NCI-H446 (cell line): ENCODE results near the gene TBL3.
"Not testable (repeated sequence)": the region's sequence is repeated elsewhere in the genome, so short reads cannot be mapped to it uniquely, and the experiment has no call there.

Source experiments
- DNase-seq, 2 experiments: peaks; one replicate each; lab custom pipeline; 2025; lab: John Stamatoyannopoulos, UW

TBL3 gene

GRCh38 chr16:2001035-2001434 lies 29.2 kb downstream of the TBL3 start:
- DNase-seq: no peak

DNA sequence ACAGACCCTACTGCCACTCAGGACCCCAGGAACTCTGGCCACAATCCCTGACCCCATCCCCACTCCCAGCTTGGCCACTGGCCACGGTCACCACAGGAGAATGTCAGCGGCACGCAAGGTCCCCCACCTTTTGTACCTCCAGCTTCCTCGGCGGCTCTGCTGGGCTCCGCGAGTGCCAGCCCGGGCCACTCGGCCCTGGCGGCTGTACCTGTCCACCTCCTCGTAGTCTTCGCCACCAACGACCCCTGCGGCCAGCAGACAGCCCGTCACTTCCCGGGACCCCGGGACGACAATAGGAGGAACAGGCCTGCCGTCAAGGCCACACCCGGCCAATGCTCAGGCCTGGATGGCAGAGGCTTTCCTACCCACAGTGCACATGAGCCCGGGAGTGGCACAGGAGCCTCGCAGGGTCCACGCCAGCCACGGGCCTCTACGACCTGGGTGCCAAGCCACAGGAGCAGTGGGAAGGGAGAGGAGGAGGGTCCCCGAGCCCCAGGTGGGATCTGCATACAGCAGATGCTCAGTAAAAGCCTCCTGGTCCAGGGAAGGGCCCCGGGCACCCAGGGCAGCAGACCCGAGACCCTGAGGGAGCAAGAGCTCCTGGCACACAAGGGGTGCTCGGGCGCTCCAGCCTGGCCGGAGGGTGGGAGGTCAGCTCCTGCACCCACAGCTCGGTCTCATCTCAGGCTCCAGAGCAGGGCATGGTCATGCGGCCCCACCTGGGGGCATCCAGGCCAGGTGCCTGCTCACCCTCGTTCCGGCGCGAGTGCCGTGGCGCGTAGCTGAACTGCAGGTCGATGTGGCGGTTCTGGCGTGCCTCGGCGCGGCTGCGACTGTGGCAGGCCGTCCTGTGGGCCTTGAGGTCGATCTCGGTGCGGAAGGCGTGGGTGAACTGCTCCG lies 29.9 kb downstream of the TBL3 start:
- DNase-seq: no peak

DNA sequence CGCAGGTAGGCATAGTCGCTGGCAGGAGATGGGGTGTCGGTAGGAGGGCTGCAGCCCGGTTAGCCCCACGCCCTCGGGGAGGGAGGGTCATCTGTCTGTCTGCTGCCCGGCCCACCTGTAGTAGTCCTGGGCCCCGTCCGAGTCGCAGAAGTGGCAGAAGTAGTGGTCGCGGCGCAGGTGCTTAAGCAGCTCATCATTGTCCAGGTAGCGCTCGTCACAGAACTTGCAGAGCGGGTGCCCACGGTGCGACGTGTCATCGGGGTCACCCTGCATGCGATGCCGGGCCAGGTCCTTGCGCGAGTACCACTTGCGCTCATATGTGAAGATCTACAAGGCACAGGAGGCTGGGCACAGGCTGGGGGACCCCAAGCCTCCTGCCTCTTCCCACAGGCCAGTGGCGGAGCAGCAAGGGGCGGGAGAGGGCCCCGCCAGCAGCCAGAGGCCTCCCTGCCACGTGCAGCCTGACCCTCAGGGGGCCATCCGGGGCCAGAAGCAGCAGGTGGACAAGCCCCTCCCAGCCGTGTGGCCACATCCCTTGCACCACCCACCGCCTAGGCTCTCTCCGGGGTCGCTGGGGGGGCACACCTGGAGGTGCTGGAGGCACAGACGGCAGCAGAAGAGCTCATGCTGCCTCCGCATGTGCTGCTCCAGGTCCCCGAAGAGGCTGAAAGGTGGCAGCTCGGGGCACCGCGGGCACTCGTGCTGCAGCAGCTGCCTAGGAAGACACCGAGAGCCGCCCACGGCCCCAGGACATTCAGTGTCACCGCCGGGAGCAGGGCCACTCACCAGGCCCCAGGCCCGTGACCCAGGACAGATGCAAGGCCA lies 30.8 kb downstream of the TBL3 start:
- DNase-seq: no peak

- no peak for DNase-seq
These were observed 31.5 kb downstream of the TBL3 start for GRCh38 chr16:2003231-2003826.

DNA sequence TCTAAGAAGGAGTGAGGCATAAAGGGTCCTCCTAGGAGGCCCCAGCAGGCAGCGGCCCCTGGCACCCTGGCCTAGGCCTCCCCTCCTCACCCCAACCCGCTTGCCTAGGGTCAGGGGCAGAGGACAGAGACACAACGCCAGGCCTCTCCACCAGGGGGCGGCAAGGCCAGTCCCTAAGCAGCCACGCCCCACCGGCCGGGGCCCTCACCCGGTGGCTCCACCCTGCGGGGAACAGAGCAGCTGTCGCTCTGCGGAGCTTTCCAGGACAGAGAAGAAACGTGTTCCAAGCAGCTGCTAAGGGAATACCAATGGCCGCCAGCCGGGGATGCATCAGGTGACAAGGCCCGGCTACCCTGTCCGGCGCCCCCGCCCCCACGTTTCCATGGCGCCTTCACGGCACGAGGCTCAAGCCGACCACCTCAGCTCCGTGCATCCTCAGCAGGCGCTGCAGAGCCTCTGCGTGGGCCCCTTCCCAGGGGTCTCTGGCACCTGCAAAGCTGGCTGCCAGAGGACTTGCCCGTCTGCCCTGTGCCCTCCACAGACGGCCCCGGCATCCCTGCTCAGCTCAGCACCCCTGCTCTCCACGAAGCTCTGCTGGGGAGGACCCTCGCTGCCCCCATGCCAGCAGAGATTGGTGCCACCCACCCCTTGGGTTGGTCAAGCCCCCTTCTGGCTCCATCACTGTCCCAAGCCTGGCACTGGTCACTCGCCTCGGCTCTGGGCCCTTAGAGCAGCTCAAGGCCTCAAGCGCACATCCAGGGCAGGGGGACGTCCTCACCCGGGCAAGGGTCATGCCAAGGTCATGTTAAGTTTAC lies 32.2 kb downstream of the TBL3 start:
- DNase-seq: peak; percentile 88 to 95

DNA sequence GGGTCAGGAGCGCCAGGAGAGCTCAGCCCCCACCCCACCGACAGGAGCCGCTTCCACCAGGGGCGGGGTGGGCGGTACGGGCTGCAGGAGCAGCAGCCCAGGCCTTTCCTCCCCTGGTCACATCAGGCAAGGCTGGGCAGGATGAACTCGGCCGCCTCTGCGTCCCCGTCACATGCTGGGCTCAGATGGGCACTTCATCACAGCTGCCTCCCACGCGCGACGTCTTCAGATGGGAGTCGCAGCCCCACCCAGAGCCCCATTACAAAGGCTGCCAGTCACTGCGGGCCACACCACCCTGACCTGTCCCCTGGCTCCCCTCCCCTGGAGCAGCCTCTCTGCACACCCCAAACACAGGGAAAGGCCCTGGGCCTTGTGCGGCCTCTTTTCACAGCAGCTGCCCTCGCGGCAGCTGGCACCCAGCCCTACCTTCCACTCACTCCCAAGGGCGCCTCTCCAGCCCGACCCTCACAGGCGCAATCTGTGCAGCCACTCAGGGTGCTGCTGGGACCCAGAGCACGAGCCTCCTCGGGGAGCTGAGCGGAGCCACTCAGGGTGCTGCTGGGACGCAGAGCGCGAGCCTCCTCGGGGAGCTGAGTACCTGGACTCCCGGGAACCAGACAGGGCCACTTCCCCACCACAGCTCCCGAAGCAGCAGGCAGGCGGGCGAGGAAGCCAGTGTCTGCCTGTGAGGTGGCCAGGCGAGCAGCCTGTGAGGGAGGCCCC lies 33.1 kb downstream of the TBL3 start:
- no peak for DNase-seq

DNA sequence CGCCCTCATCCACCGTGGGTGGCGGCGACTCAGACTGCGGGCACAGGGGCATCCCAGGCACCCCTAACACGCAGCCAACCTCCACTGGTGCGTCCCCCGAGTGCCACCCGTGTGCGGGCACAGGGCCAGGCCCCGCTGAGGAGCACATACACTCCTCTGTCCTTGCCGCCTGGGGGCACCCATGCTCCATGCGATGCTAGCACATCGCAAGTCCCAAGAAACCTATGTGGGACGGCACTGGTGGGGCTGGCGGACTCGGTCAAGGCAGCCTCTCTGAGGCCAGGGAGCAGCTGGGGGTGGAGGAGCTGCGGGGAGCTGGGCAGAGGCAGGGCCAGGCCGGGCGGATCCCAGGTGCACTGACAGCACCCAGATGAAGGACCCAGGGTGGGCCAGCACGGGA lies 33.8 kb downstream of the TBL3 start:
- peak in 1 of 2 experiments; percentile 57 for DNase-seq

GRCh38 chr16:2006317-2006716 lies 34.5 kb downstream of the TBL3 start:
- no peak for DNase-seq

- no peak for DNase-seq
These were observed 35.4 kb downstream of the TBL3 start for GRCh38 chr16:2007081-2007836.

GRCh38 chr16:2008009-2008526 lies 36.2 kb downstream of the TBL3 start:
- no peak for DNase-seq

DNA sequence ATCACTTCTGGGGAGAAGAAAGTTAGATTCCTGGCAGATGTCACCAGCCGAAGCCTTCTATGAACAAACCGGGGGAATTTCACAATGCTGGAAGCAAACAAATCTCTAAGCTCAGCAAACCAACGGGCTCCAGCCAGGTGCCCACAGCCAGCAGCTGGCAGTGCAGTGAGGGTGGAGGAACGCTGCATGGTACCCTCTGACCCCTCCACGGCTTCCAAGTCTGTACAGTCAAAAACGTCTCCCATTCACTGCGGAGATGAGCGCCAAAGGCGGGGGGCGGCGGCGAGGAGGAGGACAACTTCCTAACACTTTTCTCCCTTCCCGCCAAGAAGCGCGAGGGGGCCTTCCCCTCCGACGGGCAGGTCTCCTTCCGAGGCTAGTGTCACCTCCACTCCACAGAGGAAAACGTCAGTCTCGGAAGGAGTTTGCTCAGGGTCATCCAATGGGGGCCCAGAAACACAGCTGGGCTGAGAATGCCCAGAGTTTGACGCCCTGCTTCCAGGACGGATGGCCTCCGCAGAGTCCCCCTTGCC lies 36.8 kb downstream of the TBL3 start:
- no peak for DNase-seq

GRCh38 chr16:2009164-2009711 lies 37.4 kb downstream of the TBL3 start:
- no peak for DNase-seq

- DNase-seq: peak; percentile 60 to 89
These were observed 38.1 kb downstream of the TBL3 start, which contains the start of gene ZNF598 for GRCh38 chr16:2009791-2010510. ZNF598 (minus strand) TSS chr16:2009821.

GRCh38 chr16:2011726-2012125 lies 39.9 kb downstream of the TBL3 start:
- not testable (repeated sequence) for DNase-seq

DNA sequence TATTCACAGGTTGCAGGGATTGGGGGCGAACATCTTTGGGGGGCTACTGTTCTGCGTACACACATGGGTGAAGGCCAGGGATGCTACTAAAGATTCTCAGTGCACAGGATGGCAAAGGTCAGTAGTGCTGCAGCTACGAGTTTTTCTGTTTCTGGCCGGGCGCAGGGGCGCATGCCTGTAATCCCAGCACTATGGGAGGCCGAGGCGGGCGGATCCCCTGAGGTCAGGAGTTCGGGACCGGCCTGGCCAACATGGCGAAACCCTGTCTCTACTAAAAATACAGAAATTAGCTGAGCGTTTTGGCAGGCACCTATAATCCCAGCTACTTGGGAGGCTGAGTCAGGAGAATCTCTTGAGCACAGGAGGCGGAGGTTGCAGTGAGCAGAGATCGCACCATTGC lies 41.7 kb downstream of the TBL3 start:
- DNase-seq: no peak

- DNase-seq: no peak
These were observed 43.5 kb downstream of the TBL3 start for GRCh38 chr16:2015117-2015946.

- DNase-seq: no peak
These were observed 44.0 kb downstream of the TBL3 start for GRCh38 chr16:2015947-2016208.

GRCh38 chr16:2016407-2016922 lies 44.6 kb downstream of the TBL3 start:
- no peak for DNase-seq
